HUDEP-2 (cell line): Measurements from ENCODE around the gene CD101.

Experiments used
- DNase-seq, 76 experiments: peaks; one replicate each; lab custom pipeline; 2025; ENCODE audit not compliant: unreplicated experiment in 76 of 76; lab: John Stamatoyannopoulos, UW

CD101 gene

GRCh38 chr1:117013309-117013858 is 11.8 kb downstream of the CD101 start:
- DNase-seq: no peak

- DNase-seq: no peak
These were observed 12.6 kb downstream of the CD101 start for GRCh38 chr1:117014209-117014608.

GRCh38 chr1:117015724-117016123 is 14.2 kb downstream of the CD101 start:
- DNase-seq: no peak

- DNase-seq: no peak
These were observed 15.5 kb downstream of the CD101 start for GRCh38 chr1:117017062-117017461.

- no peak for DNase-seq
These were observed 16.1 kb downstream of the CD101 start for GRCh38 chr1:117017648-117018047.

- DNase-seq: no peak
These were observed 19.1 kb downstream of the CD101 start for GRCh38 chr1:117020526-117021156.

- DNase-seq: no peak
These were observed 20.6 kb downstream of the CD101 start for GRCh38 chr1:117022114-117022513.

- DNase-seq: no peak
These were observed 24.0 kb downstream of the CD101 start for GRCh38 chr1:117025568-117025967.

GRCh38 chr1:117026361-117026760 is 24.8 kb downstream of the CD101 start:
- DNase-seq: no peak

- DNase-seq: no peak
These were observed 28.1 kb downstream of the CD101 start for GRCh38 chr1:117029685-117030084.

- DNase-seq: no peak
These were observed 28.8 kb downstream of the CD101 start for GRCh38 chr1:117030271-117030877.

GRCh38 chr1:117032266-117032665 is 30.7 kb downstream of the CD101 start:
- no peak for DNase-seq

- no peak for DNase-seq
These were observed 31.4 kb downstream of the CD101 start for GRCh38 chr1:117032681-117033539.

- DNase-seq: no peak
These were observed 32.2 kb downstream of the CD101 start for GRCh38 chr1:117033772-117034171.

- no peak for DNase-seq
These were observed 33.3 kb downstream of the CD101 start for GRCh38 chr1:117034791-117035290.

GRCh38 chr1:117036018-117036461 is 34.5 kb downstream of the CD101 start:
- no peak for DNase-seq

GRCh38 chr1:117037802-117038201 is 36.2 kb downstream of the CD101 start:
- DNase-seq: no peak

- DNase-seq: no peak
These were observed 36.7 kb downstream of the CD101 start for GRCh38 chr1:117038236-117038635.

GRCh38 chr1:117044217-117044616 is 42.7 kb downstream of the CD101 start:
- DNase-seq: no peak

- no peak for DNase-seq
These were observed 44.1 kb downstream of the CD101 start for GRCh38 chr1:117045644-117046043.

GRCh38 chr1:117046781-117047180 is 45.2 kb downstream of the CD101 start:
- DNase-seq: no peak
